Activated CD8-positive, alpha-beta memory T cell treated with anti-CD3 and anti-CD28 coated beads, Interleukin-2, amount 10 ng/mL, durations not matched to agents 7 days and 5 days (primary cell): ENCODE results near the gene PHOSPHO2. TPM values are rescaled to one million over a fixed set of nuclear protein-coding genes. Genes with fewer than 3 reads are reported as not detected.
"Not testable (repeated sequence)": the region's sequence is repeated elsewhere in the genome, so short reads cannot be mapped to it uniquely, and the experiment has no call there.

Experiments
- ATAC-seq: fragments of 150-1000 bp; cut with Tn5 transposase; one replicate; pipeline ENCODE4 v1.10.0; 2021; ENCODE audit warnings: moderate library complexity
- CTCF ChIA-PET: fragments of 350-600 bp; sonication (Branson Sonifier 250); formaldehyde crosslinking; loops from one replicate; lab custom pipeline; 2021; ENCODE audit warnings: antibody characterized with exemption; lab: Charles Lee
- DNase-seq: peaks from one replicate; pipeline ENCODE4 v3.0.0-alpha.2; 2020
- H3K27ac Mint-ChIP-seq: one replicate; pipeline ENCODE4 v1.8.0; 2021; ENCODE audit warnings: mild to moderate bottlenecking, mixed read lengths
- H3K27me3 Mint-ChIP-seq: one replicate; pipeline ENCODE4 v1.8.0; 2021; ENCODE audit warnings: mixed read lengths
- H3K36me3 Mint-ChIP-seq: one replicate; pipeline ENCODE4 v1.8.0; 2021; ENCODE audit warnings: mild to moderate bottlenecking, mixed read lengths
- H3K4me1 Mint-ChIP-seq: one replicate; pipeline ENCODE4 v1.8.0; 2021; ENCODE audit warnings: mixed read lengths
- H3K4me3 Mint-ChIP-seq: one replicate; pipeline ENCODE4 v1.8.0; 2021; ENCODE audit warnings: mild to moderate bottlenecking, moderate library complexity, mixed read lengths
- H3K9me3 Mint-ChIP-seq: one replicate; pipeline ENCODE4 v1.8.0; 2022; ENCODE audit warnings: low read depth, mixed read lengths
- total RNA-seq, 2 experiments: library from RNA; stranded (reverse); gene quantifications; one replicate each; pipeline ENCODE4 v1.2.3, GENCODE V29; 2021

PHOSPHO2 gene
- total RNA-seq, 2 experiments from 2014 or later: 4.1 to 5.9 TPM

GRCh38 chr2:169692718-169693117 is 1.6 kb upstream of the PHOSPHO2 start:
- peaks cover 29% of the 10 kb centered on the region for H3K4me1 Mint-ChIP-seq
- H3K27me3 Mint-ChIP-seq: peaks cover 7% of the 10 kb centered on the region
- CTCF ChIA-PET: interaction anchor here (1.3 to 2.1 kb wide), 3 partner anchors 42 to 120 kb away, joined by 3 to 6 read pairs (median 5); no protein-coding TSS in a partner anchor
- no peak for ATAC-seq
- H3K27ac Mint-ChIP-seq: no peak overlapping the region
- H3K36me3 Mint-ChIP-seq: peaks cover 23% of the 10 kb centered on the region
- no peak overlapping the region for H3K4me3 Mint-ChIP-seq
- H3K9me3 Mint-ChIP-seq: peaks cover 8% of the 10 kb centered on the region
- no peak for DNase-seq

- DNase-seq: no peak
Measured at GRCh38 chr2:169693360-169693759, 909 bp upstream of the PHOSPHO2 start.

GRCh38 chr2:169694894-169695260 is 608 bp downstream of the PHOSPHO2 start:
- Mint-ChIP-seq H3K27ac (peak overlapping the region; percentile 88), H3K9me3 (peaks cover 2% of the 10 kb centered on the region), H3K36me3 (peaks cover 24% of the 10 kb centered on the region), H3K4me1 (peaks cover 33% of the 10 kb centered on the region), H3K27me3 (peaks cover 4% of the 10 kb centered on the region), H3K4me3 (peak overlapping the region; percentile 87)
- DNase-seq: no peak
- ATAC-seq: no peak
- CTCF ChIA-PET: interaction anchor here (0.9 to 2.4 kb wide), 4 partner anchors 11 to 95 kb away, joined by 3 to 6 read pairs (median 6); no protein-coding TSS in a partner anchor

More at GRCh38 chr2:169693360-169693759, 909 bp upstream of the PHOSPHO2 start:
- H3K27ac Mint-ChIP-seq: peak overlapping the region; percentile 88
- ATAC-seq: no peak
- peaks cover 33% of the 10 kb centered on the region for H3K4me1 Mint-ChIP-seq
- CTCF ChIA-PET: interaction anchor here (1.3 to 2.4 kb wide), 6 partner anchors 10 to 214 kb away, joined by 3 to 6 read pairs (median 5); partner anchors contain the start of gene BBS5
- peaks cover 8% of the 10 kb centered on the region for H3K9me3 Mint-ChIP-seq
- peak overlapping the region; percentile 87 for H3K4me3 Mint-ChIP-seq
- peaks cover 22% of the 10 kb centered on the region for H3K36me3 Mint-ChIP-seq
- peaks cover 7% of the 10 kb centered on the region for H3K27me3 Mint-ChIP-seq

- DNase-seq (no peak), ATAC-seq (no peak)
- Mint-ChIP-seq H3K27me3 (no peaks in the 10 kb centered on the region), H3K4me3 (no peak overlapping the region), H3K9me3 (peaks cover under 1% of the 10 kb centered on the region), H3K36me3 (peaks cover 20% of the 10 kb centered on the region), H3K27ac (no peak overlapping the region), H3K4me1 (peaks cover 33% of the 10 kb centered on the region)
- CTCF ChIA-PET: no interaction called here
Measured at GRCh38 chr2:169696381-169696780, 2.1 kb downstream of the PHOSPHO2 start.

- H3K27me3 Mint-ChIP-seq, H3K4me3 Mint-ChIP-seq, H3K27ac Mint-ChIP-seq, DNase-seq, ATAC-seq, H3K9me3 Mint-ChIP-seq: not testable (repeated sequence)
- Mint-ChIP-seq H3K36me3 (peaks cover 21% of the 10 kb centered on the region), H3K4me1 (peaks cover 23% of the 10 kb centered on the region)
- CTCF ChIA-PET: interaction anchor here (1.2 to 1.4 kb wide), 3 partner anchors 11 to 171 kb away, joined by 3 read pairs; no protein-coding TSS in a partner anchor
Measured at GRCh38 chr2:169699173-169699572, 4.9 kb downstream of the PHOSPHO2 start.

- DNase-seq: no peak
- no peaks in the 10 kb centered on the region for H3K9me3 Mint-ChIP-seq
- no peak overlapping the region for H3K27ac Mint-ChIP-seq
- H3K36me3 Mint-ChIP-seq: peaks cover 15% of the 10 kb centered on the region
- CTCF ChIA-PET: interaction anchor here (1.3 kb wide), 1 partner anchor 19 kb away, joined by 3 read pairs; no protein-coding TSS in a partner anchor
- no peak for ATAC-seq
- no peak overlapping the region for H3K4me3 Mint-ChIP-seq
- no peaks in the 10 kb centered on the region for H3K27me3 Mint-ChIP-seq
- peaks cover under 1% of the 10 kb centered on the region for H3K4me1 Mint-ChIP-seq
Measured at GRCh38 chr2:169702996-169703395, 8.7 kb downstream of the PHOSPHO2 start.

GRCh38 chr2:169704160-169704708 is 10.0 kb downstream of the PHOSPHO2 start:
- Mint-ChIP-seq H3K4me3 (no peak overlapping the region), H3K27ac (no peak overlapping the region), H3K9me3 (no peaks in the 10 kb centered on the region), H3K27me3 (no peaks in the 10 kb centered on the region), H3K4me1 (no peaks in the 10 kb centered on the region), H3K36me3 (peaks cover 9% of the 10 kb centered on the region)
- ATAC-seq: no peak
- CTCF ChIA-PET: no interaction called here
- no peak for DNase-seq

- DNase-seq (no peak), ATAC-seq (no peak)
- H3K4me3 Mint-ChIP-seq: no peak overlapping the region
- H3K4me1 Mint-ChIP-seq: no peaks in the 10 kb centered on the region
- no peak overlapping the region for H3K27ac Mint-ChIP-seq
- H3K36me3 Mint-ChIP-seq: peaks cover 3% of the 10 kb centered on the region
- no peaks in the 10 kb centered on the region for H3K9me3 Mint-ChIP-seq
- CTCF ChIA-PET: interaction anchor here (0.6 kb wide), 1 partner anchor 183 kb away, joined by 3 read pairs; no protein-coding TSS in a partner anchor
- H3K27me3 Mint-ChIP-seq: no peaks in the 10 kb centered on the region
Measured at GRCh38 chr2:169705927-169706326, 11.7 kb downstream of the PHOSPHO2 start.

GRCh38 chr2:169707626-169708025 is 13.4 kb downstream of the PHOSPHO2 start:
- CTCF ChIA-PET: no interaction called here
- Mint-ChIP-seq H3K27me3 (no peaks in the 10 kb centered on the region), H3K4me1 (peaks cover 4% of the 10 kb centered on the region), H3K4me3 (no peak overlapping the region), H3K36me3 (peaks cover 4% of the 10 kb centered on the region), H3K9me3 (no peaks in the 10 kb centered on the region), H3K27ac (no peak overlapping the region)
- DNase-seq: no peak
- no peak for ATAC-seq

- H3K4me3 Mint-ChIP-seq: no peak overlapping the region
- no peaks in the 10 kb centered on the region for H3K27me3 Mint-ChIP-seq
- no peaks in the 10 kb centered on the region for H3K9me3 Mint-ChIP-seq
- no peak for ATAC-seq
- H3K36me3 Mint-ChIP-seq: peaks cover 2% of the 10 kb centered on the region
- DNase-seq: no peak
- CTCF ChIA-PET: no interaction called here
- no peak overlapping the region for H3K27ac Mint-ChIP-seq
- H3K4me1 Mint-ChIP-seq: peaks cover 4% of the 10 kb centered on the region
Measured at GRCh38 chr2:169709331-169709730, 15.1 kb downstream of the PHOSPHO2 start.

- H3K4me1 Mint-ChIP-seq: peaks cover 8% of the 10 kb centered on the region
- peaks cover 2% of the 10 kb centered on the region for H3K36me3 Mint-ChIP-seq
- DNase-seq (no peak), ATAC-seq (no peak)
- no peak overlapping the region for H3K27ac Mint-ChIP-seq
- H3K4me3 Mint-ChIP-seq: no peak overlapping the region
- H3K9me3 Mint-ChIP-seq: no peaks in the 10 kb centered on the region
- CTCF ChIA-PET: interaction anchor here (1.3 kb wide), 1 partner anchor 11 kb away, joined by 3 read pairs; no protein-coding TSS in a partner anchor
- H3K27me3 Mint-ChIP-seq: no peaks in the 10 kb centered on the region
Measured at GRCh38 chr2:169709981-169710380, 15.7 kb downstream of the PHOSPHO2 start.

- H3K4me1 Mint-ChIP-seq: peaks cover 13% of the 10 kb centered on the region
- no peaks in the 10 kb centered on the region for H3K9me3 Mint-ChIP-seq
- CTCF ChIA-PET: no interaction called here
- no peak overlapping the region for H3K27ac Mint-ChIP-seq
- peaks cover 2% of the 10 kb centered on the region for H3K36me3 Mint-ChIP-seq
- DNase-seq (no peak), ATAC-seq (no peak)
- no peak overlapping the region for H3K4me3 Mint-ChIP-seq
- H3K27me3 Mint-ChIP-seq: no peaks in the 10 kb centered on the region
Measured at GRCh38 chr2:169711751-169712509, 17.7 kb downstream of the PHOSPHO2 start.

GRCh38 chr2:169712791-169713227 is 18.5 kb downstream of the PHOSPHO2 start:
- Mint-ChIP-seq H3K36me3 (peaks cover 2% of the 10 kb centered on the region), H3K27ac (no peak overlapping the region), H3K27me3 (no peaks in the 10 kb centered on the region), H3K4me3 (no peak overlapping the region), H3K4me1 (peaks cover 17% of the 10 kb centered on the region), H3K9me3 (no peaks in the 10 kb centered on the region)
- ATAC-seq (no peak), DNase-seq (no peak)
- CTCF ChIA-PET: no interaction called here
